Germinal center (tissue), 1 donor: ENCODE results near the gene SERPINE2.

ENCODE experiments used
- DNase-seq: peaks from one replicate; pipeline ENCODE4 v3.0.0; 2012; ENCODE audit warnings: mixed read lengths, low spot score

SERPINE2 gene

GRCh38 chr2:223973606-223974005 lies 65.5 kb downstream of the SERPINE2 start:
- no peak for DNase-seq

- no peak for DNase-seq
These were observed 66.4 kb downstream of the SERPINE2 start for GRCh38 chr2:223972656-223973102.

DNA sequence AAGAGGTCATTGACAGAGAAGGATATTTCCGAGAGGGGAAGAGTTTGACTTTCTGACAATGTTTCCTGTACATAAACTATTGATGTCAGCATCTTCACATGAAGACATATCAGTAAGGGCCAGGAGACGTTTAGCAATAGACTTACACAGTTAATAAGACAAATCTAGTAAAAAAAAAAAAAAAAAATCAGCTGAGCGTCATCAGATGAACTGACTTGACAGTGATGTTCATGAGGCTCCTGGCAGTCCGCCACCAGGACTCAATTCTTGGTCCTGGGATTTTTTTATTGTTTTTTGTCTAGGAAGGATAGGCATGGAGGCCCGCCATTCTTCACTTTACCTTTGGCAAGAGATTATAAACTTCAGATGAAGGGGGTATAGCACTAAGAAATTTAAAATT lies 67.4 kb downstream of the SERPINE2 start:
- no peak for DNase-seq

DNA sequence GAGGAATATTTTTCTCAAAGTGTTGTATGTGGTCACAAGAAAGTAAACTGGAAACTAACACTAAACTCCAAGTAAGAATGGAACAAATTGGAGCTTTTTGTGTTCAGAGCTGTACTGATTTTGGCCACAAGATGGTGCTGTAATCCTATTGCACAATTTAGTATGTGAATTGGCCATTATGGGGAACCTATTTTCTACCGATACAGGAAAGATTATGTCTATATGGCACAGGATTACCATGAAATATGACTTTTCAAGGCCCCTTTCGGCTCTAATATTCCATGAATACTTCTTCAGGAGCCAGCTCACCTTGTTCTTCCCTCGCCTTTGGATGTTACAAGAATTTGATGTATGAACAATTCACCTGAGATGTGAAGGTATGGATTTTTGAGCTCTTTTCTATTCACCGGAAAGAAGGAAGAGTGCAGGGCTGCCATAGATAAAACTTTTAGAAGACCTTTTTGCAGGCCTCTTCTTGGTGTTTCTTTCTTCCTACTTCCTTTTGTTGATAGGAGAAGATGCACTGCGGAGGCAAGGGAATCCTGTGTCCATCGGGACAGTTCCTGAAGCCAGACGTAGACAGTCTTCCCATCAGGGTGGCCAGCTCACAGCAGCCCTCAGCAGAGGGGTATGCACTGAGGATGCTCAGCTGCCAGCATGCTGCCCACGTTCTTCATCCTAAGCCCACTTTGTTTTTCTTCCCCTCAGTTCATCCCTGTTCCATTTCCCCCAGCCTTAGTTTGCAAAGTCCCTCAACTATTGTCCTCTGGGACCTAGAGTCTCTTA lies 68.5 kb downstream of the SERPINE2 start:
- DNase-seq, result peak; percentile 25

- no peak for DNase-seq
These were observed 69.2 kb downstream of the SERPINE2 start for GRCh38 chr2:223969856-223970255.

DNA sequence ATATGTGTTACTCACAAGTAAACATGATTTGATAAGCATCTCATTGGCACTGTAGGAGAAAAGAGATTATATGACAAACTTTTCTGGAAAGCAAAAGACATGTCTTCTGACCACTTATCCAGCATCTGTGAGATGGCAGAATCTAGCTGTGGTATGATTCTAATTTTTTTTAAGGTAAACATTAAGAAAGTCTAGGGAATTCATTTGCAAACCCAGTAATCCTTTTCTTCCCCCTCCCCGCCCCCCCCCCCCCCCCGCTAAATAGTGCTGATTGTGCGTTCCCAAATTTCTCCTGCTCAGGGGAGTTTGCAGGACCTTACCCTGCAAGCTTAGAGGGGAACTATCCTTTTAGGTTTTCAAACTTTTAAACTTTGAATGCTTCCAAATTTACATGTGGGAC lies 69.8 kb downstream of the SERPINE2 start:
- no peak for DNase-seq

- DNase-seq, result no peak
These were observed 71.1 kb downstream of the SERPINE2 start for GRCh38 chr2:223967981-223968380.

DNA sequence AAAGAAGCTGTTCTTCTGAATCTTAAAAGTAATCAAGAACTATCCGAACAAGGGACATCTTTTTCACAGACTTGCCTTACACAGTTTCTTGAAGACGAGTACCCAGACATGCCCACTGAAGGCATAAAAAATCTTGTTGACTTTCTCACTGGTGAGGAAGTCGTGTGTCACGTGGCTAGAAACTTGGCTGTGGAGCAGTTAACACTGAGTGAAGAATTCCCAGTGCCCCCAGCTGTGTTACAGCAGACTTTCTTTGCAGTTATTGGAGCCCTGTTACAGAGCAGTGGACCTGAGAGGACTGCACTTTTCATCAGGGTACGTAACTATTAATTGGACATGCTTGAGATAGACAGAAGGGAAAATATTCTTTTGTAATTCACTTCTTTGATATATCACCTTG lies 79.4 kb downstream of the SERPINE2 start:
- DNase-seq, result no peak

GRCh38 chr2:223957092-223957851 lies 81.8 kb downstream of the SERPINE2 start, which contains the start of gene MRPL44:
MRPL44 (plus strand) TSS chr2:223957463; CDS start chr2:223957473, 10 bp downstream.
- peak; percentile 93 for DNase-seq

DNA sequence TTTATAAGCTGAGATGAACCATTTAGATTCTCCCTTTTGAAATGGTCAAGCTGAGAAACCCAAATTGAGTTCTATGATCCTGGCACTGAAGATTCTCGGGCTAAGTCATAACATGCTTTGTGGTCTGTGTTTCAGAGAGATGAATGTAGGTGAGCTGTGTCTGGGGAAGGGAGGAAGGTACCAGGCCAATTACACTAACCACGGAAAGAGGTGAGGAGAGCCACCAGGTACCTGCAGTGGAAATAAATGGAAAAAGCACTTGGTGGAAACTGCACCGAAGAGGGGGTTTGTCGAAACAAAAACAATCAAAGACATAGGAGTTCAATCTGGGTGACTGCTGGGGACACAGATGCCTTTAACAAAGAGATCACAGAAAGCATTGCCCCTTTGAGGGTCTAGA lies 82.8 kb downstream of the SERPINE2 start:
- no peak for DNase-seq

- DNase-seq, result no peak
These were observed 84.7 kb downstream of the SERPINE2 start for GRCh38 chr2:223954401-223954800.

DNA sequence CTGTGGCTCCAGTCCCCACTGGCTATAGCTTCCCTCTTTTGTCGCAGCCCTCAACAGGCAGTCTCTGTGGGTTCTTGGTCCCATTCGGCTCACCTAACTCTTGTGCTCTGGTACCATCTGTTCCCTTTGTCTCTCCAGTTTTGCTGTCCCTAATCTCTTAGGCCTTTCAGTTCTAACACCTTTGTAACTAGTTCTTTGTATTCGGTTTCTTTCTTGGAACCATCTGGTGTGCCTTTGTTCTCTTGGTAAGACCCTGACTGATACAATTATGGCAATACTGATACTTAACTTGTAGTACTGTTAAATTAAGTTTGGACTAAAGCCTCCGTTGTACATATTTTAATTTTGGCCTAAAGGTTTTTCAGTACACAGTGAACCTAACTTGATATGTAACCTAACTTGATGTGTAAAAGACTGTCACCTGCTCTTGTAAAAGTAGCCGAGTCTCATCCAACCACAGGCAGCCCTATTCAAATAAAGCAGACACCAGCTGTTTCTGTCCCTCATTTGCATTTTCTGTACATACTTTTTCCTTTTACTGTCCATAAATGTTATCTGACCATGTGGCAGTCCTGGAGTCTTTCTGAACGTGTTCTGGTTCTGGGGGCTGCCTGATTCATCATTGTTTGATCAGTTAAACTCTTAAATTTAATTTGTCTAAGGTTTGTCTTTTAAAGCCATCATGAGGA lies 86.7 kb downstream of the SERPINE2 start:
- DNase-seq, result peak; percentile 54

DNA sequence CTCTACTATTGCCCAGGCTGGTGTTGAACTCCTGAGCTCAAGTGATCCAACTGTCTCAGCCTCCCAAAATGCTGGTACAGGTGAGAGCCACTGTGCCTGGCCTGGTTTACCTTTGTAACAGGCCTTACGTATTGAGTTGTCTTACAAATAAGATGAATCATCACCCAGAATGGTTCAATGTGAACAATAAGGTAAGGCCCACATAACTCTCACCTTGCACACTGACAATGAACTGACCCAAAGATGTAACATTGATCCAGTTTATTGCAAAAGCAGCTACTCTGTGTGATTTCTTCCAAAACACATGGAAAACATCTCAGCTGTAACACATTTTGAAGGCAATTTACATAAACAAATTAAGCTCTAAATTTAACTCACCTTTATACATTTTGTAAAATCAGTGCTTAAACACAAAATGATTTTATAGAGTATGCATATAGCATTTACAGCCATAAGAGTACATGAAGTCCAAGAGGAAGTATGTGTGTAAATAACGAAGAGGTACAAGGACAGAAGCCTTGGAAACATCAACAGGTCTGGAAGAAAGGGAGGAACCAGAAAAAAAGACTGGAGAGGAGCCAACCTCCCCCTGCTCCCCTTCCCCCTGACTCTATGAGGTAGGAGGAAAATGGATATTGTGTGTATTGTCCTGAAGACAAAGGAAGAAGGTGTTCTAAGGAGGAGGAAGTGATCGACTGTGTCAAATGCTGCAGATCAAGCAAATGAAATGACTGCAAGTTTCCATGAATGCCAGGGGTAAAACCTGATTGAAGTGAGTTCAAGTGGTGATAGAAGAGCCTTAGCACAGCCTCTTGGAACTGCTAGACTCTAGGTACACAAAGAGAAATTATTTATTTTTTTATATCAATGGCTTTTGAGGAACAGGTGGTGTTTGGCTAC lies 88.4 kb downstream of the SERPINE2 start:
- DNase-seq, result peak; percentile 19

DNA sequence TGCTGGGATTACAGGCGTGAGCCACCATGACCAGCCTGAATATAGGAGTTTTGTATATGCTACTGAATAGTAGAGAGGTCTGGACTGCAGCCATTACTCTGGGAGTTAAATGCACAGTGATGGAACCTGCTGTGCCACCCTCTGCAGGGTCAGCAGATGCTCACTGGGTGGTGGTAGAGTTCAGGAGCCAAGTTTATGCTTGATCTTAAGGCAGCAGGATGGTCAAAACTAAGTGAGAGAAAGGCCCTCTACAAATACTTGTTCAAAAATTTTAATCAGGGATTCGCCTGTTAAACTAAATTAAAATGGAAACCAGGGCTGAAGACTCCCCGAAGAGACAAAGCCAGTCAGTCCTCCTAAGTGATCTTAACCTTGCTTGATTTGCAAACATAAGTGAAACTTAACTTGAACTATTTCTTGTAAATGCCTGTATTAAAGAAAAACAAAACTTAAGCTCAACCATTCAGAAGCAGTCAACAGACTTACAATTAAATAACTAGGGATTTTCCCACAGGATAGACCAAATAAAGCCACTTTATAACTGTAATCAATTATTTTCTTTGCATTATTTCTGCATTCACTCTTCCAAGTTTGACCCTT lies 89.7 kb downstream of the SERPINE2 start:
- DNase-seq, result no peak

- no peak for DNase-seq
These were observed 91.3 kb downstream of the SERPINE2 start for GRCh38 chr2:223947711-223948205.

DNA sequence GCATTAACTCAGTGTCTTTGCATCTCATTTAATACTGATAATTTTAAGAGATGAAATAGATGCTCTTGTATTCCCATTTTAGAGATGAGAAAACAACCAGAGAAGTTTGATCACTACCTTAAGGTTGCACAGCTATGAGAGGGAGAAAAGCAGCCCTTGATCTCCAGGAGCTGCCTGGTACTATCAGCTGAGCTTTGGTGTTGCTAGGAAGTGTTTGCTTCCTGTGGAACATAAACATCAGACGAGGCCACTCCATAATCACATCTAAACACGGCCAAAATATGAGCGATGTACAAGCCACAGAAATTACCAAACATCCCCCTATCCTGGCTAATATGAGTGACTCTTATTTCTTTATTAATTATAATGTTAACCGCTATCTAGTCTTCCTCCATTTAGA lies 93.3 kb downstream of the SERPINE2 start:
- no peak for DNase-seq

GRCh38 chr2:223944703-223945531 lies 94.2 kb downstream of the SERPINE2 start, which contains the start of gene WDFY1:
WDFY1 (minus strand) TSS chr2:223945335; CDS start chr2:223945284, 51 bp downstream.
- DNase-seq, result peak; percentile 91

GRCh38 chr2:223944166-223944702 lies 94.9 kb downstream of the SERPINE2 start:
- peak; percentile 28 for DNase-seq

DNA sequence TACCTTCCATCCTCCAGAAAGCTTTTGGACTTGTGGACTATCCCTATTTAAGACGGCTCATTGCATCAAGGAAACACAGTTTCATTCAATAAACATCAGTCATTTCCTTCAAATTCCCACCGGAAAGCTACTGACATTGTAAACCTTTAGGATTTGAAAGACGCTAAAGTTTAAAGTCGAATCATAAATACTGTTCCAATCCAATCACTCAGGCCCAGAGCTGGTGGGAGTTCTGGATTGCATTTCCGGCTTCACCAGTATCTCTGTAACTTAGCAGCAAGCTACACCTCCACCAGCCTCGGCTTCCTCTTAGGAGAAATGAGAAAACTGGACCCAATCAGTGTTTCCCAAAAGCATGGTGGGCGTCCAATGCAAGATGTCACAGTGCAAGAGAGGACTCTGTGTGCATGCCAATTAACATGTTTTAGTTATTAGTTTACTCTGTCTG lies 95.5 kb downstream of the SERPINE2 start:
- no peak for DNase-seq

DNA sequence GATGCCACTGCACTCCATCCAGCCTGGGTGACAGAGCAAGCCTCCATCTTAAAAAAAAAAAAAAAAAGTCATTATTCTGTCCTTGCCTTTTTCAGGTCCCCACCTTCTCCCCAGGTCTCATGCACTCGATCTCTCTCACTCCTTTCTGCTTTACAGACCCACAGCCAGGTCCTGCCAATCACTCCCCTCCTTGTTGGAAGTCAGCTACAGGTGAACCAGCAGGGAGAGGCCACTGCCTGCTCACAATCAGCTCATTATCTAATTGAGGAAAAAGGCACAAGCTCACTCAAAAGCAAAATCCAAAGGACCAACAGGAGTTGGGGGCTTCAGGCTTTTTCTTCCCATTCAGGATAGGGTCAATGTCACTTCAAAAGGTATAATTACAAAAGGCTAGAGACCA lies 96.0 kb downstream of the SERPINE2 start:
- DNase-seq, result no peak
